Activated B cell treated with CpG ODN at 0.5 μM for 24 hours (primary cell): ENCODE results near the gene PRKCB. TPM values are rescaled to one million over a fixed set of nuclear protein-coding genes. Genes with fewer than 3 reads are reported as not detected.
A peak's percentile ranks its signal among the peaks of the same experiment; 100 is the strongest.
"Not testable (repeated sequence)": the region's sequence is repeated elsewhere in the genome, so short reads cannot be mapped to it uniquely, and the experiment has no call there.

Experiments
- ATAC-seq: fragments of 200-7000 bp; cut with Tn5 transposase; one replicate; pipeline ENCODE4 v1.10.0; 2021; ENCODE audit warnings: low read depth, mild to moderate bottlenecking, moderate library complexity
- CTCF ChIA-PET: fragments of 350-600 bp; sonication (Branson Sonifier 250); formaldehyde crosslinking; loops from one replicate; lab custom pipeline; 2021; ENCODE audit warnings: antibody characterized with exemption; lab: Charles Lee
- POLR2A ChIA-PET: fragments of 350-600 bp; sonication (Branson Sonifier 250); formaldehyde crosslinking; loops from one replicate; lab custom pipeline; 2021; ENCODE audit warnings: antibody characterized with exemption; lab: Charles Lee
- DNase-seq: peaks from one replicate; pipeline ENCODE4 v3.0.0; 2022
- H3K27ac Mint-ChIP-seq: one replicate; pipeline ENCODE4 v1.8.0; 2020; ENCODE audit warnings: mixed read lengths
- H3K27me3 Mint-ChIP-seq: one replicate; pipeline ENCODE4 v1.8.0; 2021; ENCODE audit warnings: mixed read lengths
- H3K36me3 Mint-ChIP-seq: one replicate; pipeline ENCODE4 v1.8.0; 2021; ENCODE audit warnings: low read depth, mixed read lengths
- H3K4me1 Mint-ChIP-seq: one replicate; pipeline ENCODE4 v1.8.0; 2021; ENCODE audit warnings: mixed read lengths
- H3K4me3 Mint-ChIP-seq: one replicate; pipeline ENCODE4 v1.8.0; 2020; ENCODE audit warnings: mild to moderate bottlenecking, mixed read lengths
- H3K9me3 Mint-ChIP-seq: one replicate; pipeline ENCODE4 v1.8.0; 2020; ENCODE audit warnings: mixed read lengths
- intact Hi-C: fragments of 100-400 bp; cut with micrococcal nuclease; formaldehyde crosslinking; loops from one replicate; pipeline ENCODE4 v1.15.1; 2024
- total RNA-seq: library from RNA; stranded (reverse); gene quantifications from 2 replicates; pipeline ENCODE4 v1.2.3, GENCODE V29; 2022
- TF ChIP-seq, protein P1 (sequence below): fragments of 200-600 bp; IDR thresholded peaks from one replicate; pipeline ENCODE4 v1.8.0; 2022; ENCODE audit warnings: antibody characterized with exemption, mild to moderate bottlenecking

The PRKCB gene
- total RNA-seq, 1 donor from 2014 or later: 146 TPM

DNA sequence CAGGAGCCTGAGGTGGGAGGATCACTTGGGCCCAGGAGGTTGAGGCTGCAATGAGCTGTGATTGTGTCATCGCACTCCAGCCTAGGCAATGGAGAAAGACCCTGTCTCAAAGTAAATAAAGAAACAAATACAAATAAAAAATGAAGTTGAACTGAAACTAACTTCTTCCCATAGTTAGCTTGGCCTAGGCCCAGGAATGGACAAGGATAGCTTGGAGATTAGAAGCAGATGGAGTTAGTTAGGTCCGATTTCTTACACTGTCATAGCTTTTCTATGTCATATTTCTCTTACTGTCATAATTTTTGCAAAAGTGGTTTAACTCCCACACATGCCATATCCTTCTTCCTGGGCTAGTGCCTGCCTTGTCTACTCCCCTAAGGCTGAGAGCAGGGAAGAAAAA lies 265.6 kb downstream of the PRKCB start:
- Mint-ChIP-seq H3K27me3 (no peaks in the 10 kb centered on the region), H3K27ac (peak overlapping the region; percentile 59), H3K4me1 (no peaks in the 10 kb centered on the region), H3K9me3 (peaks cover 3% of the 10 kb centered on the region), H3K4me3 (no peak overlapping the region), H3K36me3 (peaks cover 80% of the 10 kb centered on the region)
- CTCF ChIA-PET: interaction anchor here (1.8 kb wide), 1 partner anchor 31 kb away, joined by 8 read pairs; no protein-coding TSS in a partner anchor
- intact Hi-C loops: no loop called here
- ATAC-seq: no peak
- TF ChIP-seq, protein P1, sequence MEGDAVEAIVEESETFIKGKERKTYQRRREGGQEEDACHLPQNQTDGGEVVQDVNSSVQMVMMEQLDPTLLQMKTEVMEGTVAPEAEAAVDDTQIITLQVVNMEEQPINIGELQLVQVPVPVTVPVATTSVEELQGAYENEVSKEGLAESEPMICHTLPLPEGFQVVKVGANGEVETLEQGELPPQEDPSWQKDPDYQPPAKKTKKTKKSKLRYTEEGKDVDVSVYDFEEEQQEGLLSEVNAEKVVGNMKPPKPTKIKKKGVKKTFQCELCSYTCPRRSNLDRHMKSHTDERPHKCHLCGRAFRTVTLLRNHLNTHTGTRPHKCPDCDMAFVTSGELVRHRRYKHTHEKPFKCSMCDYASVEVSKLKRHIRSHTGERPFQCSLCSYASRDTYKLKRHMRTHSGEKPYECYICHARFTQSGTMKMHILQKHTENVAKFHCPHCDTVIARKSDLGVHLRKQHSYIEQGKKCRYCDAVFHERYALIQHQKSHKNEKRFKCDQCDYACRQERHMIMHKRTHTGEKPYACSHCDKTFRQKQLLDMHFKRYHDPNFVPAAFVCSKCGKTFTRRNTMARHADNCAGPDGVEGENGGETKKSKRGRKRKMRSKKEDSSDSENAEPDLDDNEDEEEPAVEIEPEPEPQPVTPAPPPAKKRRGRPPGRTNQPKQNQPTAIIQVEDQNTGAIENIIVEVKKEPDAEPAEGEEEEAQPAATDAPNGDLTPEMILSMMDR: no peak
- no peak for DNase-seq
- POLR2A ChIA-PET: no interaction called here

DNA sequence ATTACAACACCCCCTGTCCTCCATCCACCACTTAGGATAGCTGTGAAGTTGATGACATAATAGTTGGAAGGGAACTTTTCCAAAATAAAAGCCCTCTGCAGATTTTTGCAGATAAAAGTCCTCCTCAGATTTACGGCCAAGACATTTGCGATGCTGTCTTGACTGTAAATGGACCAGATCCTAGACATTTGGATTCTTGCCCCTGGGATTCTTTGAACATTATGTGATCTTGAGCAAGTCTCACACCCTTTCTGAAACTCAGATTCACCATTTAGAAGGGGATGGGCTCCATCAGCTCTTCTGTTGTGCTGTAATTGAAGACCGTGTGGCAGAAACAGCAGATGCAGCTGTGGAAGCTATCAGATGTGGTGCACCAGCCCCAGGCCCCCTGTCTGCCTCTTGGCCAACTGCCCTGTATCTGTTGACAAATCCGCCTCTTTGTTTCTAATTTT lies 266.5 kb downstream of the PRKCB start:
- DNase-seq (no peak), ATAC-seq (no peak)
- Mint-ChIP-seq H3K9me3 (peaks cover 3% of the 10 kb centered on the region), H3K36me3 (peaks cover 82% of the 10 kb centered on the region), H3K27ac (peak overlapping the region; percentile 59), H3K27me3 (no peaks in the 10 kb centered on the region), H3K4me3 (no peak overlapping the region), H3K4me1 (no peaks in the 10 kb centered on the region)
- POLR2A ChIA-PET: no interaction called here
- intact Hi-C loops: no loop called here
- CTCF ChIA-PET: interaction anchor here (1.8 kb wide), 1 partner anchor 31 kb away, joined by 8 read pairs; no protein-coding TSS in a partner anchor
- TF ChIP-seq, protein P1: no peak

DNA sequence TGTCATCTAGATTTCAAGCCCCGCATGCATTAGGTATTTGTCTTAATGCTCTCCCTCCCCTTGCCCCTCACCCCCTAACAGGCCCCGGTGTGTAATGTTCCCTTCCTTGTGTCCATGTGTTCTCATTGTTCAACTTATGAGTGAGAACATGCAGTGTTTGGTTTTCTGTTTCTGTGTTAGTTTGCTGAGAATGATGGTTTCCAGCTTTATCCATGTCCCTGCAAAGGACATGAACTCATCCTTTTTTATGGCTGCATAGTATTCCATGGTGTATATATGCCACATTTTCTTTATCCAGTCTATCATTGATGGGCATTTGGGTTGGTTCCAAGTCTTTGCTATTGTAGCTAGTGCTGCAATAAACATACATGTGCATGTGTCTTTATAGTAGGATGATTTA lies 269.7 kb downstream of the PRKCB start:
- H3K36me3 Mint-ChIP-seq: peaks cover 58% of the 10 kb centered on the region
- H3K27ac Mint-ChIP-seq, H3K9me3 Mint-ChIP-seq, ATAC-seq, CTCF ChIA-PET, H3K27me3 Mint-ChIP-seq, intact Hi-C loops, H3K4me1 Mint-ChIP-seq, DNase-seq, H3K4me3 Mint-ChIP-seq: not testable (repeated sequence)
- POLR2A ChIA-PET: interaction anchor here (0.7 kb wide), 1 partner anchor 34 kb away, joined by 3 read pairs; no protein-coding TSS in a partner anchor

DNA sequence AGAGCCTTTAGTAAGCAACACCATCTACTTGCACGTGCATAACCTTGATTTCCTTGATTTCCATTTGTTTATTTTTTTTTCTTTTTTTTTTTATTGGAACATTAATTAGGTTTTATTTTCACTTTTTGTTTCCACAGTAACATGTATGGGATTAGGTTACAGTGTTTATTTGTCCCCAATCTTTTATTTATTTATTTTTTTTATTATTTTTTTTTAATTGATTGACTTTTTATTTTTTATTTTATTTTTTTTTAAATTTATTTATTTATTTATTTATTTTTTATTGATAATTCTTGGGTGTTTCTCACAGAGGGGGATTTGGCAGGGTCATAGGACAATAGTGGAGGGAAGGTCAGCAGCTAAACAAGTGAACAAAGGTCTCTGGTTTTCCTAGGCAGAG lies 272.3 kb downstream of the PRKCB start:
- H3K4me3 Mint-ChIP-seq, H3K27me3 Mint-ChIP-seq, DNase-seq, intact Hi-C loops, CTCF ChIA-PET, H3K27ac Mint-ChIP-seq, H3K9me3 Mint-ChIP-seq, ATAC-seq, POLR2A ChIA-PET, H3K4me1 Mint-ChIP-seq: not testable (repeated sequence)
- peaks cover 55% of the 10 kb centered on the region for H3K36me3 Mint-ChIP-seq

DNA sequence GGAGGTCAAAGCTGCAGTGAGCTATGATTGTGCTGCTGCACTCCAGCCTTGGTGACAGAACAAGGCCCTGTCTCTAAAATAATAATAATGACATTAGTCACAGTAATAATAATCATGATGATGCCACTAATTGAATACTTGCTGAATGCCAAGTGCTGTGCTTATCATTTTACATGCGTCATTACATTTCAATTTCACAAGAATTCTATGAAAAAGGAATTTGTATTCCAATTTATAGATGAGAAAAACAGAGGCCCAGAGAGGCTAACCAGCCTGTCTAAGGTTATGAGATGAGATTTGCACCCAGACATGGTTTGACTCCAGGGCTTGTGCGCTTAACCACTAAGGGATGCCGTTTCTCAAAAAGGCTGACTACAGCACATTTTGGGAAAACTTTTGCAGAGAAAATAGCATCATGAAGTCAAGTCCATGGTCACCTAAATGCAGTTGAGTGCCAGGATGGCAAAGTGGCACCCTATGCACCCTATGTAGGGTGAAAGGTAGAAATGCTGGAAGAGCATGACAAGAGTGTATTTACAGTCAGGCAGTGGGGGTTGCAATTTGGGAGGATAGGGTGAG lies 276.0 kb downstream of the PRKCB start:
- DNase-seq (no peak), ATAC-seq (no peak)
- TF ChIP-seq, protein P1: no peak
- CTCF ChIA-PET: no interaction called here
- Mint-ChIP-seq H3K4me3 (no peak overlapping the region), H3K4me1 (no peaks in the 10 kb centered on the region), H3K27ac (peak overlapping the region; percentile 41), H3K36me3 (peaks cover 68% of the 10 kb centered on the region), H3K27me3 (no peaks in the 10 kb centered on the region), H3K9me3 (peaks cover 4% of the 10 kb centered on the region)
- intact Hi-C loops: loop anchor here (5.0 kb wide), 1 partner anchor 40 kb away; no protein-coding TSS in a partner anchor
- POLR2A ChIA-PET: no interaction called here

DNA sequence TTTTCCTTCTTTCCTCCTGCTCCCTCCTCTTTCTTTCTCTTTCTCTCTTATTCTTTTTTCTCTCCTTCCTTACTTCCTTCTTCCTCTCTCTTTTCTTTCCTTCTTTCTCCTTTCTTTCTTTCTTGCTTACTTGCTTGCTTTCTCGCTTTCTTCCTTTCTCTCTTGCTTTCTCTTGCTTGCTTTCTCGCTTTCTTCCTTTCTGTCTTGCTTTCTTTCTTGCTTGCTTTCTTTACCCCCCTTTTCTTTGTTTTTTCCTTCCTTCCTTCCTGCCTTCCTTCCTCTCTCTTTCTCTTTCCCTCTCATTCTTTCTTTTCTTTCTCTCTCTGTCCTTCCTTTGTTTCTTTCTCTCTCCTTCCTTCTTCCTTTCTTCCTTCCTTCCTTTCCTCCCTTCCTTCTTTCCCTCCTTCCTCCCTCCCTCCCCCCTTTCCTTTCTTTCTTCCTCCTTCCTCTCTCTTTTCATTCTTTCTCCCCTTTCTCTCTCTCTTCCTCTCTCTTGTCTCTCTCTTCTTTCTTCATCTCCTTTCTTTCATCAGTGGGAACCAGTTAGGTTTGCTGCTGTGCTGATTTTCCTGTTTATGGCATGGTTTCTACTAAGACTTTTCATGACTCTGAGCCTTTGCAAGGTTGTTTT lies 277.4 kb downstream of the PRKCB start:
- CTCF ChIA-PET: no interaction called here
- POLR2A ChIA-PET: no interaction called here
- TF ChIP-seq, protein P1: no peak
- H3K4me3 Mint-ChIP-seq: no peak overlapping the region
- intact Hi-C loops: loop anchor here (5.0 kb wide), 1 partner anchor 41 kb away; no protein-coding TSS in a partner anchor
- peaks cover 4% of the 10 kb centered on the region for H3K9me3 Mint-ChIP-seq
- ATAC-seq (no peak), DNase-seq (no peak)
- H3K4me1 Mint-ChIP-seq: no peaks in the 10 kb centered on the region
- H3K27ac Mint-ChIP-seq: peak overlapping the region; percentile 2
- no peaks in the 10 kb centered on the region for H3K27me3 Mint-ChIP-seq
- H3K36me3 Mint-ChIP-seq: peaks cover 67% of the 10 kb centered on the region
